Neuronal stem cell (in vitro differentiated cells): ENCODE results near the gene SYT8.

Experiments used
- DNase-seq: peaks from one replicate; pipeline ENCODE4 v3.0.0-alpha.2; 2013; ENCODE audit warnings: low spot score
- H2AFZ ChIP-seq: one replicate; pipeline ENCODE4 v1.6.1; 2013; ENCODE audit warnings: mild to moderate bottlenecking, low read length, inconsistent platforms
- H2AK5ac ChIP-seq: 2 replicates; pipeline ENCODE4 v1.6.1; 2013; ENCODE audit warnings: low read depth, mild to moderate bottlenecking, inconsistent platforms, low read length, moderate library complexity, mixed read lengths
- H2BK120ac ChIP-seq: 2 replicates; pipeline ENCODE4 v1.6.1; 2013; ENCODE audit warnings: low read depth, mild to moderate bottlenecking, inconsistent platforms, low read length, moderate library complexity, mixed read lengths
- H2BK12ac ChIP-seq: one replicate; pipeline ENCODE4 v1.6.1; 2013; ENCODE audit warnings: low read length, inconsistent platforms
- H2BK15ac ChIP-seq: 2 replicates; pipeline ENCODE4 v1.6.1; 2013; ENCODE audit warnings: mild to moderate bottlenecking, low read length, inconsistent platforms, mixed read lengths
- H2BK5ac ChIP-seq: one replicate; pipeline ENCODE4 v1.6.1; 2013; ENCODE audit warnings: inconsistent platforms, mild to moderate bottlenecking, low read length, moderate library complexity
- H3K14ac ChIP-seq: one replicate; pipeline ENCODE4 v1.6.1; 2013; ENCODE audit warnings: low read length, inconsistent platforms
- H3K18ac ChIP-seq: 2 replicates; pipeline ENCODE4 v1.6.1; 2013; ENCODE audit warnings: low read length, inconsistent platforms
- H3K23ac ChIP-seq: 2 replicates; pipeline ENCODE4 v1.6.1; 2013; ENCODE audit warnings: low read depth, mild to moderate bottlenecking, mixed read lengths, low read length, inconsistent platforms; ENCODE audit not compliant: poor library complexity
- H3K27ac ChIP-seq: replicated peaks from 3 replicates; pipeline ENCODE4 v1.5.1; 2013; ENCODE audit warnings: low read length, inconsistent platforms
- H3K27me3 ChIP-seq, 3 experiments: 2 replicates each; pipeline ENCODE4 v1.6.1; 2013; ENCODE audit warnings: low read length in 3 of 3, mild to moderate bottlenecking in 2 of 3, inconsistent platforms in 1 of 3, low read depth in 1 of 3, mixed read lengths in 1 of 3, moderate library complexity in 1 of 3; ENCODE audit not compliant: control insufficient read depth in 3 of 3, insufficient read depth in 3 of 3
- H3K36me3 ChIP-seq, 2 donors: replicated peaks in 1 of 2; 2 replicates each; pipeline ENCODE4 v1.6.1; 2013; ENCODE audit warnings: low read length in 2 of 2; ENCODE audit not compliant: control insufficient read depth in 2 of 2, insufficient read depth in 2 of 2
- H3K4ac ChIP-seq: 2 replicates; pipeline ENCODE4 v1.6.1; 2013; ENCODE audit warnings: inconsistent platforms, mild to moderate bottlenecking, low read length, moderate library complexity
- H3K4me1 ChIP-seq, 2 donors: 1 replicate in 1 of 2; 2 replicates in 1 of 2; pipeline ENCODE4 v1.6.1; 2013; ENCODE audit warnings: low read length in 2 of 2, low read depth in 1 of 2; ENCODE audit not compliant: control insufficient read depth in 2 of 2, insufficient read depth in 1 of 2
- H3K4me2 ChIP-seq: one replicate; pipeline ENCODE4 v1.6.1; 2013; ENCODE audit warnings: mild to moderate bottlenecking, low read length, inconsistent platforms; ENCODE audit not compliant: insufficient read depth, poor library complexity, severe bottlenecking
- H3K4me3 ChIP-seq, 2 donors: 2 replicates each; pipeline ENCODE4 v1.5.1; 2013; ENCODE audit warnings: low read length in 2 of 2, mild to moderate bottlenecking in 2 of 2, inconsistent platforms in 1 of 2, moderate library complexity in 1 of 2
- H3K79me1 ChIP-seq: one replicate; pipeline ENCODE4 v1.6.1; 2013; ENCODE audit warnings: low read depth, mild to moderate bottlenecking, inconsistent platforms, low read length, moderate library complexity
- H3K9ac ChIP-seq: one replicate; pipeline ENCODE4 v1.6.1; 2013; ENCODE audit warnings: mild to moderate bottlenecking, low read depth, low read length, inconsistent platforms; ENCODE audit not compliant: poor library complexity
- H3K9me3 ChIP-seq, 2 donors: replicated peaks in 1 of 2; 2 replicates each; pipeline versions ENCODE3 to v1.6.1; 2013; ENCODE audit warnings: low read length in 2 of 2, mild to moderate bottlenecking in 2 of 2, inconsistent platforms in 1 of 2, low read depth in 1 of 2, mixed read lengths in 1 of 2, moderate library complexity in 1 of 2; ENCODE audit not compliant: control insufficient read depth in 2 of 2, insufficient read depth in 1 of 2
- H4K8ac ChIP-seq: one replicate; pipeline ENCODE4 v1.6.1; 2013; ENCODE audit warnings: low read depth, mild to moderate bottlenecking, inconsistent platforms, low read length, moderate library complexity
- H4K91ac ChIP-seq: one replicate; pipeline ENCODE4 v1.6.1; 2013; ENCODE audit warnings: low read length, low read depth, mild to moderate bottlenecking, inconsistent platforms; ENCODE audit not compliant: poor library complexity
- WGBS, 2 donors: extraction: QIAGEN DNeasy Blood & Tissue Kit; methylation state at CpG; one replicate each; pipeline ENCODE4 v1.1.7; 2013; ENCODE audit warnings: missing lambda C conversion rate in 2 of 2, mixed read lengths in 1 of 2; ENCODE audit not compliant: insufficient read length in 2 of 2, insufficient replicate concordance in 1 of 2; ENCODE audit errors: extremely low coverage in 2 of 2; 5-methylcytosine and 5-hydroxymethylcytosine counted together

The SYT8 gene

DNA sequence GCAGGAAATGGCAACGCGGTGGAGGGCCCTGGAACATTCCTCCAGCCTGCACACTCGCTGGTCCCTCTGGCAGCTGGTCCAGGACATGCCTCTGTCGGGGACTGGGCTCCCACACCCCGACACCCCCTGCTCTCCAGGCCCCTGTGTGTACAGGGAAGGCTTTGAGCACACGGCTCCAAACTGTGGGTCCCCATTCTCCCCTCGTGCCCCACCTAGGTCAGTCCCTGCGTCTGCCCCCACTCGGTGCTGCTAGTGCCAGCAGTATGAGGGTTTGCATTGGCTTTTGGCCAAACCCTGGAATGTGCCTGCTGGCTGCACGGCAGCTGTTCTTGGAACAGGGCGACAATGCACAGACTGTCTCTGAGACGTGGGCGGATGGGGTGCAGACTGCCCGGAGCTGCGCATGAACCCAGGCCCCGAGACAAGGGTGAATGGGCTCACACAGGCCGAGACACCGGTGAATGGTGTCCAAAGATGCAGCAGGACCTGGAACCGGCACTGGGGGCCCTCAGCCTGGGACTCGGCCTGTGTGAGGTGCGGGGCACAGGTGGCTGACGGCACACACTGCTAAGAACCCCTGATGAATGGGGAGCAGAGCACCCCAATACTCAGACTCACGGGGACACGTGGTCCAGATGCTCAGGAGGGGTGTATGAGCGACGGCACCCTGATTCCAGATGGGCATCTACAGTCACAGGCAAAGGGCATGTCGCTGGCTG is 7.5 kb upstream of the SYT8 start:
- peak overlapping the region; percentile 32 for H3K18ac ChIP-seq
- H2BK15ac ChIP-seq, result peak overlapping the region; percentile 40
- peaks cover 0 to 2% of the 10 kb centered on the region in 2 donors for H3K4me1 ChIP-seq
- no peak overlapping the region for H2AFZ ChIP-seq
- H3K36me3 ChIP-seq, result no peaks in the 10 kb centered on the region
- H3K23ac ChIP-seq, result peak overlapping the region; percentile 85
- WGBS, 2 donors, result no CpG with 5 or more reads among the region's 27 CpGs
- H3K27me3 ChIP-seq, result peaks cover 0 to 49% (median 0%) of the 10 kb centered on the region in 3 experiments
- no peak overlapping the region for H3K14ac ChIP-seq
- H2BK120ac ChIP-seq, result no peak overlapping the region
- H4K91ac ChIP-seq, result no peak overlapping the region
- no peak overlapping the region for H3K4me2 ChIP-seq
- H3K27ac ChIP-seq, result no peak overlapping the region
- no peak overlapping the region for H4K8ac ChIP-seq
- H3K4me3 ChIP-seq, result peak overlapping the region in 1 of 2 donors; percentile 22
- peak overlapping the region; percentile 87 for H2BK12ac ChIP-seq
- H2AK5ac ChIP-seq, result peak overlapping the region; percentile 99
- H3K4ac ChIP-seq, result peak overlapping the region; percentile 14
- H3K79me1 ChIP-seq, result peaks cover 2% of the 10 kb centered on the region
- no peak for DNase-seq
- peak overlapping the region; percentile 42 for H2BK5ac ChIP-seq
- peak overlapping the region; percentile 68 for H3K9ac ChIP-seq
- no peaks in the 10 kb centered on the region for H3K9me3 ChIP-seq

DNA sequence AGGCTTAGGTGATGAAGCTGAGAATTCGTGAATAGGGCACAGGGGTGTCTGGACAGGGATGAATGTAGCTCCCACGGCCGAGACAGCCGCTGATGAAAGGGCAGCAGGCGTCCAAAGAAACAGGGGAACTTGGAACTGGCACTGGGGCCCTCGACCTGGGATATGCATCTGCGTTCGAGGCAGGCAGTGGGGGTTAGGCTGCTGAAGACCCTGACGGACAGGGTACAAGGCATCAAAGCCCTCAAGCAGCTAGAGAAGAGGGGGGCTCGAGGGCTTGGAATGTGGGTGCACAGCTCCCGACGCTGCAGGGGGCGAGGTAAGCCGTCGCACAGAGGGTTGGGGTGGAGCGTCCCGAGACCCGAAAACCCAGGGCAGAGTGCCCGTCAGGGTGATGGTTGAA is 6.9 kb upstream of the SYT8 start:
- Histone ChIP-seq H3K9ac (no peak overlapping the region), H4K91ac (no peak overlapping the region), H2BK5ac (peak overlapping the region; percentile 83), H3K14ac (peak overlapping the region; percentile 65), H3K4me3 (no peak overlapping the region), H3K4ac (no peak overlapping the region), H4K8ac (no peak overlapping the region), H2AK5ac (peak overlapping the region; percentile 99), H2BK120ac (no peak overlapping the region), H3K9me3 (no peaks in the 10 kb centered on the region), H2BK15ac (peak overlapping the region; percentile 37), H3K36me3 (no peaks in the 10 kb centered on the region), H3K27me3 (peaks cover 0 to 53% (median 0%) of the 10 kb centered on the region in 3 experiments), H3K18ac (peak overlapping the region; percentile 86), H3K79me1 (peaks cover 2% of the 10 kb centered on the region), H2AFZ (no peak overlapping the region), H3K4me2 (no peak overlapping the region), H3K27ac (no peak overlapping the region), H3K4me1 (peaks cover 0 to 5% of the 10 kb centered on the region in 2 donors), H2BK12ac (no peak overlapping the region), H3K23ac (no peak overlapping the region)
- WGBS, 2 donors, result no CpG with 5 or more reads among the region's 19 CpGs
- no peak for DNase-seq

DNA sequence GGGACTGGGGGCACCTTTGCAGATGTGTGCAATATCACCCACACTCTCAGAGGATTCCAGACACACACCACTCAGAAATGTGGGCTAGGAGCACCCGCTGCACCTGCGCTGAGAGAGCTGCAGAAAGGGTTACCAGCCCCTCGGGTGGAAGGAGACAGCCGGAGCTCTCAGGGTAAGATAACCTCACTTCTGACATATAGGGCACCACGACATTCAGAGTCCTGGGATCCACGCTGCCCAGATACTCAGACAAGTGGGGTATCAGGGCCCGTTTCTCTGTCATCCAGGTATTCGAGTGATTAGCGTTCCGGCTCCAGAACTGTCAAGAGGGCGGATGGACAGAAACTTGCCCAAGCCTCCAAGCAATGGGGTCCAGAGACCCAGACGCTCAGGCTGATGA is 6.2 kb upstream of the SYT8 start:
- no peak overlapping the region for H3K27ac ChIP-seq
- no peak overlapping the region for H3K4me3 ChIP-seq
- peak overlapping the region; percentile 99 for H2AK5ac ChIP-seq
- no peak overlapping the region for H3K18ac ChIP-seq
- H2BK15ac ChIP-seq, result peak overlapping the region; percentile 37
- H3K4ac ChIP-seq, result no peak overlapping the region
- H3K27me3 ChIP-seq, result peaks cover 0 to 59% (median 0%) of the 10 kb centered on the region in 3 experiments
- H2AFZ ChIP-seq, result no peak overlapping the region
- H3K9me3 ChIP-seq, result no peaks in the 10 kb centered on the region
- no peak overlapping the region for H3K4me2 ChIP-seq
- H2BK5ac ChIP-seq, result no peak overlapping the region
- no peaks in the 10 kb centered on the region for H3K36me3 ChIP-seq
- H4K91ac ChIP-seq, result no peak overlapping the region
- H4K8ac ChIP-seq, result no peak overlapping the region
- no CpG with 5 or more reads among the region's 12 CpGs for WGBS, 2 donors
- peaks cover 2% of the 10 kb centered on the region for H3K79me1 ChIP-seq
- no peak for DNase-seq
- peak overlapping the region; percentile 49 for H3K23ac ChIP-seq
- H3K4me1 ChIP-seq, result peaks cover 0 to 11% of the 10 kb centered on the region in 2 donors
- peak overlapping the region; percentile 65 for H3K14ac ChIP-seq
- no peak overlapping the region for H3K9ac ChIP-seq
- no peak overlapping the region for H2BK120ac ChIP-seq
- no peak overlapping the region for H2BK12ac ChIP-seq

DNA sequence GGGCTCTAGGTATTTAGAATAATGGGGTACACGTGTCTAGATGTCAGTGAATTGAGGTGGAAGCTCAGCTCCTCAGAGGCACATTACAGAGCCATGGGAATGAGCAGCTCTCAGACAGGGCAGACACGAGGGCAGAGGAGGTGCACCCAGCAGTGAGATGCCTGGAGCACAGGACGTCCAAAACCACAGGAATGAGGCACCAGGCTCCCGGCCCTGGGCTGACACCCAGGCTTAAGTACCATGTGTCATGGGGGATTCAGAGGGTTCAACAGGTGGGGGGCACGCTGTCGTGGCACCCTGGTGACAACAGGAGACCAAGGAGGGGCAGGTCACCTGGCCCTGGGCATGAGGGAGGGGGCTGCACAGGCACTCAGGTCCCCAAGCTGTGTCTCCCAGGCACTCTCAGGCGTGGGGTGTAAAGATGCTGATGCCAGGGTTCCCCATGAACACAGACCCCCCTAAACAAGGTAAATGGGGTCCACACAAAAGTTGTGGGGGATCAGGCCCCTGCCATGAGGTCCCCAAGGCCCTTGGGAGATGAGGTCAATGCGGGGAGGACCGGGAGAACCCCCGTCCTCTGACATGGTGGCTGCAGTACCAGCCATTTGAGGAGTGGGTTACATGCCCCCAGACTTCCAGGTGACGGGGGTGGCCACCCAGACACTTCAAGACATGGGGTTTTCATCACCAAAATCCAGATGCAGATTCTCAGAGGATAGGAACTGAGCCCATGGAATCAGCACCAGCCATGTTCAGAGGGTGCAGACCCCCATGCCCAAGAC is 5.6 kb upstream of the SYT8 start:
- peak overlapping the region; percentile 47 for H3K23ac ChIP-seq
- no peak for DNase-seq
- no peak overlapping the region for H4K91ac ChIP-seq
- H3K27me3 ChIP-seq, result peaks cover 0 to 64% (median 0%) of the 10 kb centered on the region in 3 experiments
- no peak overlapping the region for H3K27ac ChIP-seq
- WGBS, 2 donors, result no CpG with 5 or more reads among the region's 11 CpGs
- H3K36me3 ChIP-seq, result no peaks in the 10 kb centered on the region
- H3K9ac ChIP-seq, result no peak overlapping the region
- peaks cover 2% of the 10 kb centered on the region for H3K79me1 ChIP-seq
- peak overlapping the region; percentile 56 for H2AK5ac ChIP-seq
- no peak overlapping the region for H3K4me2 ChIP-seq
- H3K4ac ChIP-seq, result no peak overlapping the region
- no peak overlapping the region for H2BK120ac ChIP-seq
- no peak overlapping the region for H4K8ac ChIP-seq
- H3K14ac ChIP-seq, result peak overlapping the region; percentile 32
- H3K4me1 ChIP-seq, result peaks cover 0 to 16% of the 10 kb centered on the region in 2 donors
- H3K4me3 ChIP-seq, result no peak overlapping the region
- peak overlapping the region; percentile 46 for H2BK15ac ChIP-seq
- H2AFZ ChIP-seq, result no peak overlapping the region
- H3K18ac ChIP-seq, result peak overlapping the region; percentile 72
- no peak overlapping the region for H2BK12ac ChIP-seq
- no peak overlapping the region for H2BK5ac ChIP-seq
- H3K9me3 ChIP-seq, result no peaks in the 10 kb centered on the region
